ENCODE measurements around the gene PRRC2B.
"Not testable (repeated sequence)": the region's sequence is repeated elsewhere in the genome, so short reads cannot be mapped to it uniquely, and the experiment has no call there.

The PRRC2B gene

DNA sequence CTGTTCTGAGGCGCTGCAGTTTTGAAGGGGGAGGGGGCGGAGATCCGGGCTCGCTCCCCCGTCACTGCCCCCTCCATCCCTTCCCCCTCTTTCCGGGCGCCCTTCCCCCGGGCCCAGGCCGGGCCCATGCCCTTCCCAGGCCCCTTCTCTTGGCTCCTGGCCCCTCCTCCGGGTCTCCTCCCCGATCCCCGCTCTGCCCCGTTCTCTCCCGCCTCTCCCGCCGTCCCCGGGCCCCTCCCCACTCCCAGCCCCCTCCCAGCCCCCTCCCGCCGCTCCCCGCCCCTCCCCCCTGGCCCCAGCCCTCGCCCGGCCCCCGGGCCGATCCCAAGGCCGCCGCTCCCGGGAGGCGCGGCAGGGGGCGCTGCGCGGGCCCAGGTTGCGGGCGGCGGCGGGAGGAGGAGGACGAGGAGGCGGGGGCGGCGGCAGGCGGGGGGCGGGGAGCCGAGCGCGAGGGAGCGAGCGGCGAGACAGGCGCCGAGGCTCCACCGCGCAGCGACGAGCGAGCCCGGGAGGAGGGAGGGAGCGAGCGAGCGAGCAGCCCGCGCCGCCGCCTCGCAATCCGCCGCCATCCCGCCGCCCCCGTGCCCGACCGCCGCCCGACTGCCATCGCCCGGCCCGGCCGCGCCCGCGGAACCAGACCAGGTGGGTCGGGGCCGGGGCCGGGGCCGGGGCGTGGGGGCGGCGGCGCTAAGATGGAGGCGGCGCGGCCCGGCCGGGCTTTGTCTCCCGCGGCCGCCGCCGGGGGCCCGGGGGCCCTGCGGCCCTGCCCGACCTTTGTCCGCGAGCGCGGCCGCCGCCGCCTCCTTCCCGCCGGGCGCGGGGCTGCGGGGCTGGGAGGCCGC is at the start of gene PRRC2B:
Gene PRRC2B (plus strand): TSS at position 465 of the 842 bp plus-strand sequence. CDS start 36,059 bp downstream, outside the sequence.
- DNase-seq = peak; percentile 89

- not testable (repeated sequence) for DNase-seq
These were observed 48.9 kb upstream of the PRRC2B start for GRCh38 chr9:131344931-131345535.

GRCh38 chr9:131346559-131346958 is 47.3 kb upstream of the PRRC2B start:
- no peak for DNase-seq

DNA sequence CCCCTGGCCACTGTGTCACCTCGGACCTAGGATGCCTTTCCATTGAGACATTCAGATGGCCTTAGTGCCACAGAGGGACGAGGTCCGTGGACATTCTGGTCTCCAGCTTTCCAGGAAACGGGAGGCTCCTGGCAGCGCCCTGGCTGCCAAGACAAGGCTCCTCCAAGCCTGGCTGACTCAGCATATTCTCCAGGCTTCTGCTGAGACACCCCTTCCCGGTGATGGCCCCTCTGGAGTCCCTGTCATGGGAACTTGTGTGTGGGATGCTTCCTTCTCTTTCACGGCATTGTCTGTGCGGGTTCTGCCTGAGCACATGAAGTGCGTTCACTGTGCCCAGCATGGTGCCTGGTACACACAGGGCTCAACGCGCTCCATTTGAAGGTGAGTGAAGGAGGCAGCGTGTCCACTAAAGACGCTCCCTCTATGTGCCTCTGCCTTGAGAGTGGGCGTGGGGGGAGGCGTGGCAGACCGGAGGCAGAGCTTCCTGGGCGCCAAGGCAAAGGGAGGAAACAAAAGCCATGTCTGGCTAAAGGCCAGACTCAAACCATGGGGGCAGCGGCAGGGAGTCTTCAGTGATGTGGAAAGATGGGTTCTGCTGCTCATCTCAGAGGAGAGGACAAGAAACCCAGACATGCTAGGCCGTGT is 46.4 kb upstream of the PRRC2B start:
- DNase-seq = no peak

GRCh38 chr9:131348631-131349521 is 45.0 kb upstream of the PRRC2B start:
- DNase-seq = no peak

DNA sequence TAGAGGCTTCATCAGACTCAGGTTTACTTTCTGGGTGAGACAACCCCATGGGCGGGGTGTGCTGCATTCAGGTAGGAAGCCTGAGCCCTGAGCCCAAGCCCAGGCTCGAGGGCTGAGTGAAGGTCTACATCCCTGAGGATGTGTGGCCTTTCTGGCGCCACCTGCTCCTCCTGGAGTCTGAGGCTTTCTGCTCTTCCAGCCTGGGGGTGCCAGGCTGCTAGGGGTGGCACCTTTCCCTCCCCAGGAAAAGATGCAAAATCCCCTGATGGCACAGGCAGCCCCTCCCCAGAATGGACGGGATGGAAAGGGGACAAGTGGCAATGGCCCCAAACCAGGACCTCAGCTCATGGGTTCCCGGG is 44.4 kb upstream of the PRRC2B start:
- no peak for DNase-seq

- peak; percentile 93 for DNase-seq
These were observed 43.9 kb upstream of the PRRC2B start for GRCh38 chr9:131349881-131350563.

DNA sequence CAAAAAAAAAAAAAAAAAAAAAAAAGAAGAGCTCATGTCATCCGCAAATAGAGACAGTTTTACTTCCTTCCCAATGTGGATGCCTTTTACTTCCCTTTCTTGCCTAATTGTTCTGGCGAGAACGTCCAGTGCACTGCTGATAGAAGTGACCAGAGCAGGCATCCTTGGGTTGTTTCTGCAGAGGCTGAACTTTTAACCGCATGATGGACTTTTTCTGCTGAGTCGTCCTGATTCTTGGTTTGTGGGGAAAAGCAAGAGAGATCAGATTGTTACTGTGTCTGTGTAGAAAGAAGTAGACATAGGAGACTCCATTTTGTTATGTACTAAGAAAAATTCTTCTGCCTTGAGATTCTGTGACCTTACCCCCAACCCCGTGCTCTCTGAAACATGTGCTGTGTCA is 37.4 kb upstream of the PRRC2B start:
- not testable (repeated sequence) for DNase-seq

DNA sequence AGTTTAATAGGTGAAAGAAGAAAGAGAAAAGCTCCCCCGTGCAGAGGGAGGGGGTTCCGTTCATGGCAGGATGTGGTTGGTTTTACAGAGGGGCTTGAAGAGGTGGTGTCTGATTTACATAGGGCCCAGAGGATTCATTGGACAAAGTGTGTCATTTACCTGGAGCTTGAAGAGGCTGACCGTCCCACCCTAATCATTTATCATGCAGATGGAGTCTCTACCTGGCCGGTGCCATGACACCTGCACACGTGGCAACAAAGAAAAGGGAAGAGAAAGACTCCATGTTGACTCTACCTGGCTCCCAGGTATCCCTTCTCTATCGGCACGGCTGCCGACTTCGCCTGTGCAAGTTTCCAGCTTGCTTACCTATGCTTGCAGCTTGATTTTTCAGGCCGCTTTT is 35.3 kb upstream of the PRRC2B start:
- no peak for DNase-seq

- DNase-seq = peak; percentile 47
These were observed 32.6 kb upstream of the PRRC2B start for GRCh38 chr9:131361202-131361833.

DNA sequence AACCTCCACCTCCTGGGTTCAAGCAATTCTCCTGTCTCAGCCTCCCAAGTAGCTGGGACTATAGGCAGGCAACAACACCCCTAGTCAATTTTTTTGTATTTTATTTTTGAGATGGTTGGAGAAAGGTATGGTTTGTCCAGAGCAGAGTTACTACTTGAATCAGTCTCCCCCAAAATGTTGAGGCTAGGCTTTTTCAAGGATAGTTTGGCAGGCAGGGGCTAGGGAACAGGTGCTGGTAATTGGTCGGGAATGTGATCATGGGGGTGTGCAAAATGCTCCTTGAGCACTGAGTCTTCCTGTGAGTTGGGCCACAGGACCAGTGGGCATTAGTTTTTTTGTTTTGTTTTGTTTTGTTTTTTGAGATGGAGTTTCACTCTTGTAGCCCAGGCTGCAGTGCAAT is 28.3 kb upstream of the PRRC2B start:
- no peak for DNase-seq

GRCh38 chr9:131366761-131367401 is 27.0 kb upstream of the PRRC2B start:
- no peak for DNase-seq

DNA sequence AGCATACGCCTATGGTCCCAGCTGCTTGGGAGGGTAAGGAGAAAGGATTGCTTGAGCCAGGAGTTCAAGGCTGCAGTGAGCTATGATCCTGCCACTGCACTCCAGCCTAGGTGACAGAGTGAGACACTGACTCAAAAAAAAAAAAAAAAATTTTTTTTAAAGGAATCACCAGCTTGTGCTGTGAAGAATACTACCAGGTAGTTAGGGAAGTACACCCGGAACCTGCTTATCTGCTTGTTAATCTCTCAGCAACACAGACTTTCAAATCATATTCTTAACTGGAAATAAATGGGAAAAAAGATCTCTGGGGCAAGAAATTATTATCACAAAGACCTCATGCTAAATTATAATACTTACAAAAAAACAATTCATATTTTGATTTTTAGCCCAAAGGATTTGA is 26.4 kb upstream of the PRRC2B start:
- DNase-seq = no peak

GRCh38 chr9:131370638-131371037 is 23.2 kb upstream of the PRRC2B start:
- DNase-seq = no peak

- DNase-seq = not testable (repeated sequence)
These were observed 21.3 kb upstream of the PRRC2B start for GRCh38 chr9:131372599-131372973.

GRCh38 chr9:131374638-131375037 is 19.2 kb upstream of the PRRC2B start:
- DNase-seq = not testable (repeated sequence)

GRCh38 chr9:131379056-131379455 is 14.8 kb upstream of the PRRC2B start:
- DNase-seq = no peak

DNA sequence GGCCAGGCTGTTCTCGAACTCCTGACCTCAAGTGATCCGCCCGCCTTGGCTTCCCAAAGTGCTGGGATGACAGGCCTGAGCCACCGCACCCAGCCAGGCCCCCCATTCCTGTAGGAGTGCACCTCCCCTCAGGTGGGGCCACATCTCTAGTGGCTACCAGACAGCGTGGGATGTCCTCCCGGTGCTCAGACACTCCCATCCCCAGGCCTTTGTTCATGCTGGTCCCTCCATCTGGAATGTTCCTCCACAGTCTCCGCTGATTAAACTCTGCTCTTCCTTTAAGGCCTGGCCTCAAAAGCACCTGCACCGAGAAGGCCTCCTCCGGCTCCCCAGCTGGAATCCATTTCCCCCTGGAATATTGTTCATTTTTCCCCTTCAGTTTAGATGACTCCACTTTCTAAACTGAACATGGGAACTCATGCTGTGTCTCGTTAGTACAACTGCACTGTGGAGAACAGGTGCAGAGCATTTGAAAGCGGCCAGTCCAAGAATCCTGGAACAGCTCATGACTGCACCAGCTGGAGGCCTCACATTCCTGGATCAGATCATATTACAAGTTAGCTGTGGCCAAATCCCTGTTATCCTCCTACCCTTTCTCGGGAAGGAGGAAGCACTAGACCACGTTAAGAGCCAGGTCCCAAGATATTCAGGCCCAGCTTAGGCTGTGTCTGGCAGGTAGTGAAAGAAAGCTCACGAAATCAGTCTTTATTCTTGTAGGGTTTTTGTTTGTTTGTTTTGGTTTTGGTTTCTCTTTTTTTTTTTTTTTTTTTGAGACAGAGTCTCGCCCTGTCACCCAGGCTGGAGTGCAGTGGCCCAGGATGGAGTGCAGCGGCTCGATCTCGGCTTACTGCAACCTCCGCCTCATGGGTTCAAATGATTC is 10.8 kb upstream of the PRRC2B start:
- no peak for DNase-seq

GRCh38 chr9:131385296-131385695 is 8.6 kb upstream of the PRRC2B start:
- DNase-seq = no peak

DNA sequence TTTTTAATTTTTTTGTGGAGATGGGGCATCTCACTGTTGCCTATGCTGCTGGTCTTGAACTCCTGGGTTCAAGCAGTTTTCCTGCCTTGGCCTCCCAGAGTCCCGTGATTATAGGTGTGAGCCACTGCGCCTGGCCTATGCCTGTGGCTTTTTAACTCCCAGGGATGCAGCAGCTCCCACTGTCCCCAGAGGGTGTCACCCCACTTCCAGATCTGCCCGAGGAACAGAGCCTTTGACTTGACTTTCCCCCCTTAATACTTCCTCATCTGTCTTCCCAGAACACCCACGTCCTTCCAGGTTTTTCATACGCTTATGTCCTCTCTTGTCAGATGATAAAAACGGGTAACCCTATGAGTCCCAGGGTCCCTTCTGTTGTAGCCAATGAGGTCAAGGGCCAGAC is 7.6 kb upstream of the PRRC2B start:
- no peak for DNase-seq

Data from stimulated activated CD4-positive, alpha-beta T cell treated with anti-CD3 and anti-CD28 coated beads, Interleukin-15, amount 100 ng/mL, for 24 hours (primary cell).